ENCODE measurements around the gene OR4N5. TPM values are rescaled to one million over a fixed set of nuclear protein-coding genes. Genes with fewer than 3 reads are reported as not detected.
"Not testable (repeated sequence)": the region's sequence is repeated elsewhere in the genome, so short reads cannot be mapped to it uniquely, and the experiment has no call there.

The OR4N5 gene
- total RNA-seq, 2 donors from 2014 or later, result not detected

GRCh38 chr14:20116748-20117147, 21.9 kb upstream of the OR4N5 start:
- DNase-seq, result no peak
- no peak for TF ChIP-seq CTCF (IDR thresholded peaks at IDR 0.05)
- Histone ChIP-seq H3K27ac (no peak overlapping the region), H3K9ac (ENCODE audit: low read depth in 2 of 2, low read length in 2 of 2) (no peak overlapping the region), H3K4me1 (no peaks in the 10 kb centered on the region), H3K9me3 (no peaks in the 10 kb centered on the region), H3K27me3 (no peaks in the 10 kb centered on the region), H3K36me3 (no peaks in the 10 kb centered on the region), H3K4me3 (no peak overlapping the region)
- intact Hi-C loops (cut with DNase I), result no loop called here

- TF ChIP-seq CTCF (IDR thresholded peaks at IDR 0.05), result no peak
- Histone ChIP-seq H3K9ac (ENCODE audit: low read depth in 2 of 2, low read length in 2 of 2) (no peak overlapping the region), H3K27me3 (no peaks in the 10 kb centered on the region), H3K4me3 (no peak overlapping the region), H3K4me1 (no peaks in the 10 kb centered on the region), H3K27ac (no peak overlapping the region), H3K36me3 (no peaks in the 10 kb centered on the region), H3K9me3 (no peaks in the 10 kb centered on the region)
- intact Hi-C loops (cut with DNase I), result no loop called here
- DNase-seq, result no peak
These were observed 19.8 kb upstream of the OR4N5 start for GRCh38 chr14:20118795-20119194.

GRCh38 chr14:20143911-20144310, 5.3 kb downstream of the OR4N5 start:
- DNase-seq, result no peak
- no peaks in the 10 kb centered on the region for H3K9me3 ChIP-seq
- H3K27me3 ChIP-seq, result no peaks in the 10 kb centered on the region
- no peak overlapping the region for H3K27ac ChIP-seq
- intact Hi-C loops (cut with DNase I), result no loop called here
- no peaks in the 10 kb centered on the region for H3K4me1 ChIP-seq
- H3K4me3 ChIP-seq, result no peak overlapping the region
- no peaks in the 10 kb centered on the region for H3K36me3 ChIP-seq
- no peak overlapping the region for H3K9ac ChIP-seq (ENCODE audit: low read depth in 2 of 2, low read length in 2 of 2)
- no peak for TF ChIP-seq CTCF (IDR thresholded peaks at IDR 0.05)

GRCh38 chr14:20144820-20145219, 6.2 kb downstream of the OR4N5 start:
- DNase-seq, result no peak
- no peak overlapping the region for H3K27ac ChIP-seq
- H3K9me3 ChIP-seq, result no peaks in the 10 kb centered on the region
- no peaks in the 10 kb centered on the region for H3K36me3 ChIP-seq
- H3K27me3 ChIP-seq, result no peaks in the 10 kb centered on the region
- no peak overlapping the region for H3K4me3 ChIP-seq
- no peaks in the 10 kb centered on the region for H3K4me1 ChIP-seq
- no peak for TF ChIP-seq CTCF (IDR thresholded peaks at IDR 0.05)
- intact Hi-C loops (cut with DNase I), result no loop called here
- no peak overlapping the region for H3K9ac ChIP-seq (ENCODE audit: low read depth in 2 of 2, low read length in 2 of 2)

- Histone ChIP-seq H3K4me3 (no peak overlapping the region), H3K27ac (no peak overlapping the region), H3K36me3 (no peaks in the 10 kb centered on the region), H3K9me3 (no peaks in the 10 kb centered on the region), H3K27me3 (no peaks in the 10 kb centered on the region), H3K4me1 (no peaks in the 10 kb centered on the region), H3K9ac (ENCODE audit: low read depth in 2 of 2, low read length in 2 of 2) (no peak overlapping the region)
- DNase-seq, result no peak
- TF ChIP-seq CTCF (IDR thresholded peaks at IDR 0.05), result no peak
- intact Hi-C loops (cut with DNase I), result no loop called here
These were observed 25.8 kb downstream of the OR4N5 start for GRCh38 chr14:20164462-20164861.

GRCh38 chr14:20167091-20167490, 28.5 kb downstream of the OR4N5 start:
- Histone ChIP-seq H3K36me3 (no peaks in the 10 kb centered on the region), H3K4me1 (no peaks in the 10 kb centered on the region), H3K27me3 (no peaks in the 10 kb centered on the region), H3K4me3 (no peak overlapping the region), H3K9me3 (no peaks in the 10 kb centered on the region), H3K27ac (no peak overlapping the region), H3K9ac (ENCODE audit: low read depth in 2 of 2, low read length in 2 of 2) (no peak overlapping the region)
- intact Hi-C loops (cut with DNase I), result no loop called here
- no peak for TF ChIP-seq CTCF (IDR thresholded peaks at IDR 0.05)
- DNase-seq, result no peak

- intact Hi-C loops (cut with DNase I); H3K27ac ChIP-seq; H3K36me3 ChIP-seq; H3K27me3 ChIP-seq; H3K4me3 ChIP-seq; H3K4me1 ChIP-seq; H3K9ac ChIP-seq (ENCODE audit: low read depth in 2 of 2, low read length in 2 of 2); H3K9me3 ChIP-seq; DNase-seq: not testable (repeated sequence)
These were observed 31.2 kb downstream of the OR4N5 start for GRCh38 chr14:20169852-20170251.

- H3K27me3 ChIP-seq; H3K9ac ChIP-seq (ENCODE audit: low read depth in 2 of 2, low read length in 2 of 2); H3K4me3 ChIP-seq; DNase-seq; H3K9me3 ChIP-seq; H3K27ac ChIP-seq; H3K4me1 ChIP-seq; intact Hi-C loops (cut with DNase I); H3K36me3 ChIP-seq: not testable (repeated sequence)
These were observed 35.6 kb downstream of the OR4N5 start for GRCh38 chr14:20174205-20174604.
